Measurements from ENCODE around the gene SOWAHA. TPM values are rescaled to one million over a fixed set of nuclear protein-coding genes. Genes with fewer than 3 reads are reported as not detected.
A peak's percentile ranks its signal among the peaks of the same experiment; 100 is the strongest.

The SOWAHA gene
- total RNA-seq, 1 donor from 2014 or later = 0.45 TPM

GRCh38 chr5:132807163-132807838 lies 5.8 kb upstream of the SOWAHA start:
- DNase-seq (ENCODE audit: low read depth) = peak; percentile 59

- DNase-seq (ENCODE audit: low read depth) = no peak
Measured at GRCh38 chr5:132808448-132808847, 4.7 kb upstream of the SOWAHA start.

GRCh38 chr5:132808866-132809265 lies 4.2 kb upstream of the SOWAHA start:
- no peak for DNase-seq (ENCODE audit: low read depth)

- DNase-seq (ENCODE audit: low read depth) = no peak
Measured at GRCh38 chr5:132810605-132811004, 2.5 kb upstream of the SOWAHA start.

GRCh38 chr5:132812123-132812765 lies 858 bp upstream of the SOWAHA start:
- no peak for DNase-seq (ENCODE audit: low read depth)

- DNase-seq (ENCODE audit: low read depth) = no peak
Measured at GRCh38 chr5:132813599-132814502, 749 bp downstream of the SOWAHA start.

GRCh38 chr5:132814503-132815294 lies 1.6 kb downstream of the SOWAHA start:
- no peak for DNase-seq (ENCODE audit: low read depth)

GRCh38 chr5:132815454-132815853 lies 2.4 kb downstream of the SOWAHA start:
- DNase-seq (ENCODE audit: low read depth) = no peak

- DNase-seq (ENCODE audit: low read depth) = no peak
Measured at GRCh38 chr5:132816083-132816482, 3.0 kb downstream of the SOWAHA start.

GRCh38 chr5:132816554-132816953 lies 3.5 kb downstream of the SOWAHA start:
- DNase-seq (ENCODE audit: low read depth) = peak; percentile 58

GRCh38 chr5:132817011-132817410 lies 3.9 kb downstream of the SOWAHA start:
- no peak for DNase-seq (ENCODE audit: low read depth)

GRCh38 chr5:132819468-132819867 lies 6.4 kb downstream of the SOWAHA start:
- DNase-seq (ENCODE audit: low read depth) = no peak

- peak; percentile 83 for DNase-seq (ENCODE audit: low read depth)
Measured at GRCh38 chr5:132820162-132820754, 7.2 kb downstream of the SOWAHA start.

GRCh38 chr5:132821350-132821749 lies 8.2 kb downstream of the SOWAHA start:
- DNase-seq (ENCODE audit: low read depth) = no peak

GRCh38 chr5:132821791-132822190 lies 8.7 kb downstream of the SOWAHA start:
- DNase-seq (ENCODE audit: low read depth) = no peak

- DNase-seq (ENCODE audit: low read depth) = no peak
Measured at GRCh38 chr5:132822650-132823480, 9.8 kb downstream of the SOWAHA start.

GRCh38 chr5:132823481-132824050 lies 10.5 kb downstream of the SOWAHA start:
- DNase-seq (ENCODE audit: low read depth) = no peak

GRCh38 chr5:132824426-132824825 lies 11.3 kb downstream of the SOWAHA start:
- no peak for DNase-seq (ENCODE audit: low read depth)

- DNase-seq (ENCODE audit: low read depth) = no peak
Measured at GRCh38 chr5:132825033-132825833, 12.1 kb downstream of the SOWAHA start.

All from renal cortical epithelial cell (primary cell).